ENCODE data around the gene ISCU.

ISCU gene

DNA sequence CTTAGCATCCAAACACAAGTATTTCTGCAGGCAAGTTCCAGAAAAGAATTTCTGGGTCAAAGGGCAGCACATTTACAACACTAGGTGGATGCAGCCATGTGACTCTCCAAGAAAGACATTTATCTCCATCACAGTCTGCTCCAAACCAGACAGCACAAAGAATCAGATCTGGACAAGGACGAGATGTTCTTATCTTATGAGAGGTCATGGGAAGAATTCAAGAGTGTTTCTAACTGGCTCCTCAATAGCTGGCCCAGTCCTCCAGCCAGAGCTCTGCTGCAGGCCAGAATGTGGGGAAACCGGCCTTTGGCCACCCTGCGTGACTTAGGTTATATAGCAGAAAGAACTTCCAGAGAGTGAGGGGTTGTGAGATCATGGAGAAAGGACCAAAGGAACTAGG is 18.1 kb downstream of the ISCU start:
- Histone ChIP-seq H3K36me3 (ENCODE audit: insufficient read depth, insufficient read length, low read length) (no peaks in the 10 kb centered on the region), H3K4me1 (ENCODE audit: insufficient read depth, insufficient read length) (peaks cover 16% of the 10 kb centered on the region), H3K9ac (ENCODE audit: insufficient read length, low read depth) (no peak overlapping the region), H3K9me3 (ENCODE audit: insufficient read depth, low read length) (no peaks in the 10 kb centered on the region), H3K27me3 (ENCODE audit: insufficient read depth, insufficient read length) (no peaks in the 10 kb centered on the region), H3K4me3 (ENCODE audit: insufficient read length, low read depth) (no peak overlapping the region)
- no peak for DNase-seq (ENCODE audit: low read depth, low spot score)
- no peak for TF ChIP-seq ZNF274 (IDR thresholded peaks at IDR 0.05; ENCODE audit: low read depth, low read length)
- no peak for TF ChIP-seq YY1 (IDR thresholded peaks at IDR 0.05; ENCODE audit: insufficient read depth, insufficient read length)
- TF ChIP-seq SUZ12 (IDR thresholded peaks at IDR 0.05; ENCODE audit: extremely low read depth, insufficient read depth, insufficient read length), result no peak

- TF ChIP-seq YY1 (IDR thresholded peaks at IDR 0.05; ENCODE audit: insufficient read depth, insufficient read length) (no peak), SUZ12 (IDR thresholded peaks at IDR 0.05; ENCODE audit: extremely low read depth, insufficient read depth, insufficient read length) (no peak), ZNF274 (IDR thresholded peaks at IDR 0.05; ENCODE audit: low read depth, low read length) (no peak)
- H3K4me1 ChIP-seq (ENCODE audit: insufficient read depth, insufficient read length), result peaks cover 16% of the 10 kb centered on the region
- no peaks in the 10 kb centered on the region for H3K36me3 ChIP-seq (ENCODE audit: insufficient read depth, insufficient read length, low read length)
- H3K27me3 ChIP-seq (ENCODE audit: insufficient read depth, insufficient read length), result no peaks in the 10 kb centered on the region
- no peak for DNase-seq (ENCODE audit: low read depth, low spot score)
- H3K4me3 ChIP-seq (ENCODE audit: insufficient read length, low read depth), result no peak overlapping the region
- no peak overlapping the region for H3K9ac ChIP-seq (ENCODE audit: insufficient read length, low read depth)
- no peaks in the 10 kb centered on the region for H3K9me3 ChIP-seq (ENCODE audit: insufficient read depth, low read length)
Observed at GRCh38 chr12:108581311-108582227, 19.2 kb downstream of the ISCU start.

GRCh38 chr12:108582509-108582908 is 20.1 kb downstream of the ISCU start:
- no peak overlapping the region for H3K4me3 ChIP-seq (ENCODE audit: insufficient read length, low read depth)
- H3K9me3 ChIP-seq (ENCODE audit: insufficient read depth, low read length), result no peaks in the 10 kb centered on the region
- no peak for DNase-seq (ENCODE audit: low read depth, low spot score)
- peaks cover 16% of the 10 kb centered on the region for H3K4me1 ChIP-seq (ENCODE audit: insufficient read depth, insufficient read length)
- TF ChIP-seq SUZ12 (IDR thresholded peaks at IDR 0.05; ENCODE audit: extremely low read depth, insufficient read depth, insufficient read length) (no peak), ZNF274 (IDR thresholded peaks at IDR 0.05; ENCODE audit: low read depth, low read length) (no peak), YY1 (IDR thresholded peaks at IDR 0.05; ENCODE audit: insufficient read depth, insufficient read length) (no peak)
- H3K9ac ChIP-seq (ENCODE audit: insufficient read length, low read depth), result no peak overlapping the region
- no peaks in the 10 kb centered on the region for H3K27me3 ChIP-seq (ENCODE audit: insufficient read depth, insufficient read length)
- H3K36me3 ChIP-seq (ENCODE audit: insufficient read depth, insufficient read length, low read length), result no peaks in the 10 kb centered on the region

DNA sequence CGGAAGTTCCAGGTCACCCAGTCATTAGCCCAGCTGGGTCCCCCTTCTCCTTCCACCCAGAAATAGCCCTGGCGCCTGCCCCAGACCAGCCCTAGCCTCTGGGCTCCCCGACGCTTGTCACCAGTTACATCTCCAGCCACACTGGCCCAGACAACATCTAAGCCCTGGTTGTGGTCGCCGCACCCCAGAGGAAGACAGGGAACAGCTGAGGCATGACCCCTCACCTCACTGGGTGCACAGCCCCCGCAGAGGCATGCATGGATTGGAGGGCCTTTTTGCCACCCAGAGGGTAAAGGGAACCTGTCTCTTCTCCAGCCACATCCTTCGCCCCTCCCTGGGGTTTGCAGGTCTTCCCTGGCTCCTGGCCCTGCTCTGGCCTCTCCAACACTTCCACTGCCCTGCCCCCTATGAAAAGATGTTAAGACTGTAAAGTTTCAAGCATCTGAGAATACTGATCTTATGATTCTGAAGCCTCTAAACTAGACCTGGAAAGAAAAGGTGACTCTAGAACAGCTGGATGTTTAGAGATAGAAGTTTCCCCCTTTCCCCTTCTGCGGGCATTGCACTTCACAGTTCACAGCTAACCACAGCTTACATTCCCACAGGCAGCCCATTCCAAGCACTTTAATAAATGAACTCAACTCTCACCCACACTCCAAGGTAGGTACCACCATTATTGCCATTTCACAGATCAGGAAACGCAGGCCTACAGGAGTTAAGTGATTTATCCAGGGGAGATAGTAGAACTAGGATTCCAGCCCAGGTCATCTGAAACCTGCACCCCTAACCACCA is 20.8 kb downstream of the ISCU start:
- Histone ChIP-seq H3K4me3 (ENCODE audit: insufficient read length, low read depth) (no peak overlapping the region), H3K4me1 (ENCODE audit: insufficient read depth, insufficient read length) (peaks cover 19% of the 10 kb centered on the region), H3K9ac (ENCODE audit: insufficient read length, low read depth) (no peak overlapping the region), H3K9me3 (ENCODE audit: insufficient read depth, low read length) (no peaks in the 10 kb centered on the region), H3K36me3 (ENCODE audit: insufficient read depth, insufficient read length, low read length) (no peaks in the 10 kb centered on the region), H3K27me3 (ENCODE audit: insufficient read depth, insufficient read length) (no peaks in the 10 kb centered on the region)
- DNase-seq (ENCODE audit: low read depth, low spot score), result no peak
- TF ChIP-seq YY1 (IDR thresholded peaks at IDR 0.05; ENCODE audit: insufficient read depth, insufficient read length) (no peak), ZNF274 (IDR thresholded peaks at IDR 0.05; ENCODE audit: low read depth, low read length) (no peak), SUZ12 (IDR thresholded peaks at IDR 0.05; ENCODE audit: extremely low read depth, insufficient read depth, insufficient read length) (no peak)

DNA sequence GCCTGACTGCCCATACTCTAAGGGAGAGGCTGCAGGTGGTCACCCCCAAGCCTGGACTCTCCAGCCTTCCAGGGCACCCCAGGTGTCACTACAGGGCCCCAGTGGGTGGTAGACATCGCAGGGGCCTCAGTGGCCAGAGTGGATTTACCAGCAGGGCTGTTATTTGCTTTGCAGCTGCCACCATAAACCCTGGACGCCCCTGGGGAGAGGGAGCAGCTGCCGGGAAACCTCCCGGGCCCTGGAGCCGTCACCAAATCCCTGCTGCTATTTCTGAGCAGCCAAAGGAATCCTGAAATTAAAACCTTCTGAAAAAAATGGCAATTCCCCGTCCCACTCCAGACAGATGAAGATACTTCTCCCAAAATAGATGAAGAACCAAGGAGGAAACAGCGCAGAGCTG is 21.6 kb downstream of the ISCU start:
- Histone ChIP-seq H3K9ac (ENCODE audit: insufficient read length, low read depth) (no peak overlapping the region), H3K9me3 (ENCODE audit: insufficient read depth, low read length) (no peaks in the 10 kb centered on the region), H3K36me3 (ENCODE audit: insufficient read depth, insufficient read length, low read length) (no peaks in the 10 kb centered on the region), H3K4me3 (ENCODE audit: insufficient read length, low read depth) (no peak overlapping the region), H3K4me1 (ENCODE audit: insufficient read depth, insufficient read length) (peaks cover 27% of the 10 kb centered on the region), H3K27me3 (ENCODE audit: insufficient read depth, insufficient read length) (no peaks in the 10 kb centered on the region)
- TF ChIP-seq ZNF274 (IDR thresholded peaks at IDR 0.05; ENCODE audit: low read depth, low read length), result no peak
- no peak for TF ChIP-seq SUZ12 (IDR thresholded peaks at IDR 0.05; ENCODE audit: extremely low read depth, insufficient read depth, insufficient read length)
- no peak for TF ChIP-seq YY1 (IDR thresholded peaks at IDR 0.05; ENCODE audit: insufficient read depth, insufficient read length)
- DNase-seq (ENCODE audit: low read depth, low spot score), result no peak

DNA sequence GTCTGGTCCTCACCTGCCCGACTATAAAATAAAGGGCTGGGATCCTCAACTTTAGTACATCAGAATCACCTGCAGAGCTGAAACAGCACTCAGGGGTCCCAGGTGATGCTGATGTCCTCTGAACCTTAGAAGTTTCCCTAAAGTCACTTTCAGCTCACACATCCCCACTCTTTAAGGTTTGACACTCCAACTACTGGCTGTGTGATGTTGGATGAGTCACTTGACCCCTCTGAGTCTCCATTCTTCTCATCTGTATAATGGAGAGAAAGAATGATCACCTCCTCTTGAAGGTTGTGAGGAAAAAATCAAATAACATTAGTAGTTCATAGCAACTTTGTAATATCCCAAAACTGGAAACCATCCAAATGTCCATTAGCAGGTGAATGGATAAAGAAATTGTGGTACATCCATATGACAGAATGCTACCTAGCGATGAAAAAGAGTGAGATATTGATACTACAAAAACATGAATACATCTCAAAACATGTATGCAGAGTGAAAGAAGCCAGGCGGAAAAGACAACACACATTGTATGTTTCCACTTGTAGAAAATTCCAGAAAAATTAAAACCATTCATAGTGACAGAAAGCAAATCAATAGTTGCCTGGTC is 22.2 kb downstream of the ISCU start:
- Histone ChIP-seq H3K9me3 (ENCODE audit: insufficient read depth, low read length) (no peaks in the 10 kb centered on the region), H3K27me3 (ENCODE audit: insufficient read depth, insufficient read length) (no peaks in the 10 kb centered on the region), H3K4me1 (ENCODE audit: insufficient read depth, insufficient read length) (peaks cover 31% of the 10 kb centered on the region), H3K4me3 (ENCODE audit: insufficient read length, low read depth) (no peak overlapping the region), H3K36me3 (ENCODE audit: insufficient read depth, insufficient read length, low read length) (no peaks in the 10 kb centered on the region), H3K9ac (ENCODE audit: insufficient read length, low read depth) (no peak overlapping the region)
- no peak for TF ChIP-seq SUZ12 (IDR thresholded peaks at IDR 0.05; ENCODE audit: extremely low read depth, insufficient read depth, insufficient read length)
- TF ChIP-seq ZNF274 (IDR thresholded peaks at IDR 0.05; ENCODE audit: low read depth, low read length), result no peak
- no peak for TF ChIP-seq YY1 (IDR thresholded peaks at IDR 0.05; ENCODE audit: insufficient read depth, insufficient read length)
- DNase-seq (ENCODE audit: low read depth, low spot score), result no peak

Data from NT2/D1 (cell line).